GM21576 (cell line): Measurements from ENCODE around the gene RIOK3.
"Not testable (repeated sequence)": the region's sequence is repeated elsewhere in the genome, so short reads cannot be mapped to it uniquely, and the experiment has no call there.

ENCODE experiments used
- ATAC-seq: cut with Tn5 transposase; IDR thresholded peaks from one replicate; pipeline ENCODE4 v1.9.1; 2021; ENCODE audit warnings: mild to moderate bottlenecking, moderate library complexity; ENCODE audit not compliant: unreplicated experiment

RIOK3 gene

DNA sequence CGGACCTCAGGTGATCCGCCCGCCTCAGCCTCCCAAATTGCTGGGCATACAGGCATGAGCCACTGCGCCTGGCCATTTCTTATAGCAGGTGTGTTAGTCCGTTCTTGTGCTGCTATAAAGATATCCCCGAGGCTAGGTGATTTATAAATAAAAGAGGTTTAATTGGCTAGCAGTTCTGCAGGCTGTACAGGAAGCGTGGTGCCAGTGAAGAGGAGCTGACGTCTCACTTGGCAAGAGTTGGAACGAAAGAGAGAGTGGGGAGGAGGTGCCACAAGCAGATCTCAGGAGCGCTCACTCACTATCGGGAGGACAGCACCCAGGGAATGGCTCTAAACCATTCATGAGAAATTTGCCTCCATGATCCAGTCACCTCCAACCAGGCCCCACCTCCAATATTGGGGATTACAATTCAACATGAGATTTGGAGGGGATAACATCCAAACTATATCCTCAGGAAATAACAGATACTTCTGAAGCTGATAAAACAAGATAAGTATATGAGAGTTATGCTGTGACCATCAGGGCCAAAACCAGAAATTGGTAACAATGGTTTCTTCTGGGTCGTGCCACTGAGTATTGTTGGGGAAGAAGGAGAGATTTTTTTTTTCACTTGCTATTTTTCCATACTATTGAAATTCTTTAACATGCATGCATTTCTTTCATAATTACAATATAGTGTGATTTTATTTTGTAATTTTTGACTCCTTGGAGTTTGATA, 42.8 kb downstream of the RIOK3 start:
- no peak for ATAC-seq

DNA sequence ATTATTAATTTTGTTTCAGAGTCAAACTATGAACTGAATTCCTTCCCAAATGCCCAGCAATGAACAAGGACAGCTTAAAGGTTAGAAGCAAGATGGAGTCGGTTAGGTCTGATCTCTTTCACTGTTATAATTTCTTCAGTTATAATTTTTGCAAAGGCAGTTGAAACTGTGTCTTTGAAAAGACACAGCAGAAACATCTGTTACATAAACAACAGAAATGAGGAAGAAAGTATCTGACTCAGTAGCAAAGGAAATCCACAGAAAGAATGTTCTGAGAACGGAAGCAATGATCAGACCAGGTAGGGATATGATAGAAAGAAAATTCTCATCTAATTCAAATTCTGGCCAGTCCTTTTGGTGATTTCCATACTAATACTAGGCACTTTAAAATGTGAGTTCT, 45.0 kb downstream of the RIOK3 start:
- no peak for ATAC-seq

DNA sequence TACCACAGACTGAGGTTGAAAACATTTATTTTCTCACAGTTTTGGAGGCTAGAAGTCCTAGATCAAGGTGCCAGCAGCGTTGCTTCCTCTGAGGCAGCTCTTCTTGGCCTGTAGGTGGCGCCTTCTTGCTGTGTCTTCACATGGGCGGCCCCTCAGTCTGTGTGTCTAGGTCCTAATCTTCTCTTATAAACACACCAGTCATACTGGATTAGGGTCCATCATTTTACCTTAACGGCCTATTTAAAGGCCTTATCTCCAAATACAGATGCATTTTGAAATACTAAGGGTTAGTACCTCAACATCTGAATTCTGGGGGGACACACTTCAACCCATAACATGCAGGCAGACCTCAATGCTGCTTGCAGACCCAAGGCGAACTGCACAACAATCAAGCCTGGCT, 45.8 kb downstream of the RIOK3 start:
- ATAC-seq = peak; percentile 34

DNA sequence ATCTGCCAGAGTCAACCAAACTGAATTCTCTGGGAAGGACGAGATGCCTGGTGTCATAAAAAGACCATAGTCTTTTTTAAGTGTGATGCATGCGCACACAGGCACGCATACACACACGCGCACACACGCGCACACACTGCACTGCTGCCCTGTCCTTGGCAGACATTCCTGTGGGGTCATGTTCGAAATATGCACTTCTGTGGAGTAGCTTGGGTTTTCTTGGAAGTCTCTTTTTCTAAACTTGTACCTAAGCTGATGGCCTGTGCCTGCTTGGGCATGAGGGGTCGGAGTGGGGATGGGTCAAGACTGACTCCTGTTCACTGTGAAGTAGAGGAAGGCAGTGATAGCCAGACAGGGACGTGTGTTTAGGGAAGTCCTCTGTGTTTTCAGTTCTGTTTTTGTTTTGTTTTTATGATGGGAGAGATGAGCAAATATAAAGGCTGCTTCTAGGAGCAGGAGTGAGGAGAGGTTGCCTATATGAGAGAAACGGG, 46.2 kb downstream of the RIOK3 start:
- no peak for ATAC-seq

DNA sequence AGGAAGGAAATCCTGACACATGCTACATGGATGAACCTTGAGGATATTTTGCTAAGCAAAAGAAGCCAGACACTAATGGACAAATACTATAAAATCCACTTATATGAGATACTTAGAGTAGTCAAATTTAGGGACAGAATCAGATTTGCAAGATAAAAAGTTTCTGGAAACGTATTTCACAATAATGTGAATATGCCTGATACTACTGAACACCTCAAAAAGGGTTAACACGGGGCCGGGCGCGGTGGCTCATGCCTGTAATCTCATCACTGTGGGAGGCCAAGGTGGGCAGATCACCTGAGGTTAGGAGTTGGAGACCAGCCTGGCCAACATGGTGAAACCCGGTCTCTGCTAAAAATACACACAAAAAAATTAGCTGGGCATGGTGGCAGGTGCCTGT, 48.5 kb downstream of the RIOK3 start:
- ATAC-seq = no peak

DNA sequence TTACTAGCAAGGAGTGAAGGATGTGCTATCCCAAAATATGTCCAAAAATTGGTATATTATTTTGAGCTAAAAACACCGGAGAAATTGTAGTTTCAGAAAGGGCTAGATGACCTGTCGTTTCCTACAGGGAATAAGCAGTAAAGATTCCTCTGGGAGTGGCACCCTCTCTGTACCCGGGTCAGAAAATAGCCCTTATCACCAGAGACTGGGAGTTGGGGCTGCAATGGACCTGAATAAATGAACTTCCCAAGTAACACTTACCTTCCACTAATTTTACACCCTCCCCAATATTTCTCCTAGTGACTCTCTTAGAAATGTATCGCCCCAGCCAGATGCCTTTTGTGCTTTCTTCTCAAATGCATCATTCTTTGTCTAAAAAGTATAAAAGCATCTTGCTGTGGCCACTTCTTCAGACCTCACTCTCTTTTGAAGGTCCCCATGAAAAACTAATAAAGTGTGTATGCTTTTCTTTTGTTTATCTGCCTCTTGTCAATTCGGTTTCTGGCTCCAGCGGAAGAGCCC, 49.5 kb downstream of the RIOK3 start:
- no peak for ATAC-seq

DNA sequence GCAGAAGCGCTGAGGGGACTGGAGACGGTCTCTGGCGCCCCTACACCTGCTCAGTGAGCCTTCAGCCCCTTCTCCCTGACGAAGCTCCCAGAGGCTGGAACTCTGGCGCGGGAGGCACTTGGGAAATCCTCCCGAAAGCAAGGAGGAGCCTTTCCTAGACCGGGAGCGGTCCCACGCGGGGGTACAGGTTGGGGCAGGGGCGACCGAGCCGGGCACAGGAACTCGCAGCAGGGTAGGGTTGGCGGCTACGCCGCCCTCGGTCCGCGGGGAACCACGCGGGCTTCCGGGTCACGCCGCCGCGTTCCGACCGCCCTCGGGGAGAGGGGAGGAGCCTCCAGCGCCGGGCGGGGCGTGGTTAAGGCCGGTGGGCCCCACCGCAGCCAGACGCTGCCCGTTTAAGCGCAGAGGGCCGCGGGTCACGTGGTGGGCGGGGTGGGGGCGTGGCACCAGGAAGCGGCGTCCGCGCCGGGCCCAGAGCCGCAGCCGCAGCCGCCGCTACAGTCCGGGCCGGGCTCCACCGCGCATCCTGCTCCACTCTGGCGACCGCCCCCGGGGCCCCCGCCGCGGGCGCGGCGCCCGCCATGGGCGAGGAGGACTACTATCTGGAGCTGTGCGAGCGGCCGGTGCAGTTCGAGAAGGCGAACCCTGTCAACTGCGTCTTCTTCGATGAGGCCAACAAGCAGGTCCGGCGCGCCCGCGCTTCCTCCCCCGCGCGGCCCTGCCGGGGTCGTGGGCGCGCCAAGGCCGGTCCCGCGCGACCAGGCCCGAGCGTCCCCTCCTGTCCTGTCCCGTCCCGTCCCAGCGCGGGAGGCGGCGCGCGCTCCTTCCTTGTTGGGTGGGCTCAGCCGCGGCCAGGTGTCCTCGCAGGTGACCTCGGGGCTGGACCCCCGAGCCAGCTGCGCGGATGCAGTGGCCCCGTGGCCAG, 50.2 kb downstream of the RIOK3 start, which contains the start of gene RMC1:
Gene RMC1 (plus strand): TSS at position 474 of the 925 bp plus-strand sequence. CDS start 108 bp downstream, at position 582.
- ATAC-seq = peak; percentile 65

- ATAC-seq = no peak
Measured at GRCh38 chr18:23503963-23504344, 50.9 kb downstream of the RIOK3 start.

DNA sequence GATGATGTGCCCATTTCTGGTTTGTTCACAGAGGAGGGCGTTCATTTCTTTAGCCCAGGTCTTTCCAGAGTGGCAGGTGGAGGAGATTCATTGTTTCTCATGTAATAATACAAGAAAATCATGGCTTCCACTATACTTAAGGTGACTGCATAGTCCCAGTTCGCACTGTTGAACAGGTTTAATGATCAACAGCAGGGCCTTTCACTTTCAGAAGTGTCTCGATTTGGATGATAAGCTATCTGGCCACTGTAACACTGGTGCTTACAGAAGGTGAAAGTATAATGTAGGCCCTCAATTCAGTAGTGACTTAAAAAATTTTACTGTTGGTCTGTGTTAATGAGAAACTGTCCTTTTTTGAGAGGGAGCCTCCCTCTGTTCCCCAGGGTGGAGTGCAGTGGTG, 51.6 kb downstream of the RIOK3 start:
- peak; percentile 27 for ATAC-seq

DNA sequence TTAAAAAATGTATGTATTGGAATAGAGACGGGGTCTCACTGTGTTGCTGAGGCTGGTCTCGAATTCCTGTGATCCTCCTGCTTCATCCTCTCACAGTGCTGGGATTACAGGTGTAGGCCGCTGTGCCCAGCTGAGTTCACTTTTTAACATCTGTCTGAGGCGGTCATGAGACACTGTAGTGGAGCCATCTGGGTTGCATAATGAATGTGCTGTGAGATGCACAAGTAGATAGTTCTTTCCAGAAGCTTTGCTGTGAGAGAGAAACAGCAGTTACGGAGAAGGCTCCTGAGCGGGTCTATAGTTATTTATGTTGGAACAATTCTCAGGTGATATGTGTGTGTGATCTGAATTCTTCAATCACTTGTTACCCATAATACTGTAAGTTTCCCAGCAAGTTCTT, 53.3 kb downstream of the RIOK3 start:
- ATAC-seq = no peak

GRCh38 chr18:23510923-23511322, 57.8 kb downstream of the RIOK3 start:
- not testable (repeated sequence) for ATAC-seq

DNA sequence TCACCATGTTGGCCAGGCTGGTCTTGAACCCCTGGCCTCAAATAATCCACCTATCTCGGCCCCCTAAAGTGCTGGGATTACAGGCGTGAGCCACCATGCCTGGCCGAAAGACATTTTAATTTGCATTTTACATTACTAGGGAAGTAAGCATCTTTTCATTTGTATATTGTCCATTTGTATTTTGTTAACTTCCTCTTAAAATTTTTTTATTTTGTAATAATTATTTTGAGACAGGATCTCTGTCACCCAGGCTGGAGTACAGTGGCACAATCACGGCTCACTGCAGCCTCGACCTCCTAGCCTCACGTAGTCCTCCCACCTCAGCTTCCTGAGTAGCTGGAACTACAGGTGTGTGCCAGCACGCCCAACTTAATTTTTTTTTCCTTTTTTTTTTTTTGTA, 59.1 kb downstream of the RIOK3 start:
- not testable (repeated sequence) for ATAC-seq

DNA sequence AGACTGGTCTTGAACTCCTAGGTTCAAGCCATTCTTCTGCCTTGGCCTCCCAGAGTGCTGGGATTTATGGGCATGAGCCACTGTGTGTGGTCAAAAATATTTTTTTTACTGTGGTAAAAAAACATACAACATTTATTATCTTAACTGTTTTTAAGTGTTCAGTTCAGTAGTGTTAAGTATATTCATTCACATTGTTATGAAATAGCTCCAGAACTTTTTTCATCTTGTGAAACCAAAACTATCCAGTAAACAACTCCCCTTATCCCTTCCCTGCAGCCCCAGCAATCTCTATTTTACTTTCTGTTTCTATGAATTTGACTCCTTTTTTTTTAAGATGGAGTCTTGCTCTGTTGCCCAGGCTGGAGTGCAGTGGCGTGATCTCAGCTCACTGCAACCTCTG, 59.6 kb downstream of the RIOK3 start:
- no peak for ATAC-seq

DNA sequence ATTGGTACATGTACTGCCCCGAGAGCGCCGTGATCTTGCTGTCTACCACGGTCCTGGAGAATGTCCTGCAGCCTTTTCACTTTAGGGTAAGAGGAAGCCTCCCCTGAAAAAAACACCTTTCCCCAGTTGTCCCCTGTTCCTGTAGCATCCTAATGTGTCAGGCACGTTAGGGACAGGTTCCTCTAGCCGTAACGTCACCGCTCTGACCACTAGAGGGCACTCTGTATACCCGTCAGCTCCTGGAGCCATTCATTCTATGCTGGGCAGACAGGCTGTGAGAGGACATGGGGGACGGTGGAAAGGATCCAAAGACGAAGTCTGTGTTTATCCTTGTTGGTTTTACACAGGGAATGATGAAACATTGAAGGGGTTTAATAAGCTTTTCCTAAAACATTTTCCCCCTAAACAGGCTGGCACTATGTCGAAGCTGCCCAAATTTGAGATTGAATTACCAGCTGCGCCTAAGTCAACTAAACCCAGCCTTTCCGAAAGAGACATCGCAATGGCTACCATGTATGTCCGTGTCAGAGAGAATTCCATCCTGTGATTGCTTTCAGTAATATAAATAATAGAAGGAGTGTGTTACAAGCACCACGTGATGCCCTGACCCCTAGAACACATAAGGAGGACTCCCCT, 62.9 kb downstream of the RIOK3 start:
- peak; percentile 89 for ATAC-seq

DNA sequence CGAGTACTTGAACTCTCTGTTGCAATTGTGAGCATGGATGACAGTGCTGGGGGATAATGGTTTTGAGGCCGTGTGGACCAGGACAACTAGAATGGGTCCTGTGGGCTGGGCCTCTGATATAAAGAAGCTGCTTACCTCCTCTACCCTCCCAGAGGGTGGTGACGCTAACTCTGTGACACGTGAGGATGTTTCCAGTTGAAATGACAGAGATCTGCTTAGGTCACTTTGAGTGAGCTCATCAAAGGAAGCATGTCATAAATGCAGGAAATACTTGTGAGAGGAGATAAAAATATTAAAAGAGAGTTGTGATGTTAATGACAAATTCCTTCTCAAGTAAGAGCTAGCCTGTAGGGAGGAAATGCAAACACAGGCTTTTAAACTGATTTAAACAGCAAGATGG, 66.6 kb downstream of the RIOK3 start:
- no peak for ATAC-seq

DNA sequence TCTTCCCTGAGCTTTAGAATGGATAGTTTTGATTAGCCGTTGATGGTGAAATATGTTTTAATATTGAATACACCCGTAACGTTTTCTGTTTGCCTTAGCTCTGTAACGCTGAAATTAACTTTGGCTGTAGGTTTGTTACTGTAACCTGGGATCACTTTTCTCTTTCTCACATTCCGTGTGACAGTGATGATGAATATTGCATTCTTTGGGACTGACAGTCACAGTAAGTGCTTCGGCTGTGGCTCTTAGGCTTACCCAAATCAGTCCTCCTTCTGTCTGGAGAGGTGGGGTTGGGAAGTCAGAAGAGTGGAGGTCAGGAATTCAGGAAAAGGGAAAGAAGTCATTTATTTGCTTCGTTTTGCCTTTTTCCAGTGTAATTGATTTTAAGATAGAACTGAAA, 68.2 kb downstream of the RIOK3 start:
- ATAC-seq = no peak

- ATAC-seq = no peak
Measured at GRCh38 chr18:23521907-23522306, 68.8 kb downstream of the RIOK3 start.

- peak; percentile 46 for ATAC-seq
Measured at GRCh38 chr18:23523429-23524212, 70.5 kb downstream of the RIOK3 start.

DNA sequence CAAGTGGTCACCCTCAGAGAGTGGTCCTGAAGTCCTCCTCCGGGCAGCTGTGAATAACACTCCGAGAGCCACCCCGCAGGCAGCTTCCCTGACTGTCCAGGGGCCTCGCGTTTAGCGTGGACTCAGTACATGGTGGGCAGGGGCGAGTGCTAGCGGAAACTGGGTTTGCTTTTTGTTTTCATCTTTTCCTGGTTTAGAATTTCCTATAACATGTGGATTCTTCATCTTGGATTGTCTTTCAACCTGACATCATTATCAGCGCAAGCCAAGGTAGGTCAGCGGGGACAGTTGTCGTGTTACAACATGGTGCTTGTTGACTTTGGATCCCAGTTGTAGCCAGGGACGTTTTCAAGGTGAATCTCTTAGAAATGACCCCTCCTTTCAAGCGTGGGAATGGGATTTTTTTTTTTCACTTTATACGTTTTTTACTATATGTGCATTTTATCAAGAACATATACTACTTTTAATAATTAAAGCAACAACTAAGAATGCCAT, 71.2 kb downstream of the RIOK3 start:
- no peak for ATAC-seq

- no peak for ATAC-seq
Measured at GRCh38 chr18:23526501-23527063, 73.5 kb downstream of the RIOK3 start.
